Measurements from ENCODE around the gene ETV3. TPM values are rescaled to one million over a fixed set of nuclear protein-coding genes. Genes with fewer than 3 reads are reported as not detected.

Gene ETV3
- total and polyA plus RNA-seq, 2 of the 4 experiments (the other 2 are of a cell fraction) = 6.4 to 14.7 TPM

GRCh38 chr1:157162345-157162744 lies 24.1 kb upstream of the ETV3 start:
- H2BK120ac ChIP-seq (ENCODE audit: low read depth, low read length) = no peak overlapping the region
- ATAC-seq (ENCODE audit: low read depth) = peak; percentile 40
- H3K4me2 ChIP-seq (ENCODE audit: low read depth, low read length) = no peak overlapping the region
- no peak overlapping the region for H3K27ac ChIP-seq (ENCODE audit: insufficient read depth, low read length)
- H3K79me1 ChIP-seq (ENCODE audit: low read depth in 1 of 2, low read length in 2 of 2) = no peaks in the 10 kb centered on the region
- peaks cover 28% of the 10 kb centered on the region for H3K27me3 ChIP-seq (ENCODE audit: control insufficient read depth, insufficient read depth, low read length)
- in situ Hi-C loops (cut with MboI; ENCODE audit: low sequenced_read_pairs) (no loop called here), intact Hi-C loops (cut with micrococcal nuclease) (no loop called here), dilution Hi-C loops (cut with HindIII; ENCODE audit: low sequenced_read_pairs, unreplicated experiment) (no loop called here)
- H4K8ac ChIP-seq (ENCODE audit: low read depth in 2 of 2, low read length in 2 of 2) = no peak overlapping the region
- no peak for TF ChIP-seq BHLHE40 (IDR thresholded peaks at IDR 0.05; ENCODE audit: low read depth, low read length)
- TF ChIP-seq NFE2L2 (IDR thresholded peaks at IDR 0.05; ENCODE audit: low read depth, low read length) = no peak
- TF ChIP-seq SMC3 (IDR thresholded peaks at IDR 0.05; ENCODE audit: low read depth, low read length) = no peak
- TF ChIP-seq USF2 (IDR thresholded peaks at IDR 0.05; ENCODE audit: low read depth, low read length) = no peak
- TF ChIP-seq RCOR1 (IDR thresholded peaks at IDR 0.05; ENCODE audit: insufficient replicate concordance, low read length) = no peak
- TF ChIP-seq POLR2A (IDR thresholded peaks at IDR 0.05; ENCODE audit: low read depth, low read length) = no peak
- TF ChIP-seq FOS (IDR thresholded peaks at IDR 0.05; ENCODE audit: low read depth, low read length) = no peak
- no peak for TF ChIP-seq MAZ (IDR thresholded peaks at IDR 0.05; ENCODE audit: borderline replicate concordance, low read depth, low read length)
- H3K4me3 ChIP-seq (ENCODE audit: insufficient read depth, low read depth, low read length) = no peak overlapping the region
- peaks cover 5% of the 10 kb centered on the region for H3K4me1 ChIP-seq (ENCODE audit: control insufficient read depth, insufficient read depth, low read length)
- CTCF ChIA-PET = no interaction called here
- H3K4ac ChIP-seq (ENCODE audit: low read depth, low read length) = no peak overlapping the region
- no peak overlapping the region for H2BK15ac ChIP-seq (ENCODE audit: low read depth, low read length)
- H3K9me1 ChIP-seq (ENCODE audit: insufficient read depth, low read length) = no peaks in the 10 kb centered on the region
- H3K23ac ChIP-seq (ENCODE audit: low read depth, low read length) = no peak overlapping the region
- no peak overlapping the region; the same call in 1 of the 2 replicates for H3K18ac ChIP-seq (ENCODE audit: low read depth, low read length)
- no peak overlapping the region for H4K91ac ChIP-seq (ENCODE audit: insufficient read depth, low read depth, low read length)
- H3K14ac ChIP-seq (replicated peaks; ENCODE audit: low read depth, low read length) = no peak overlapping the region
- H2BK20ac ChIP-seq (ENCODE audit: low read depth, low read length) = no peak overlapping the region
- H4K5ac ChIP-seq (ENCODE audit: low read depth, low read length) = no peak overlapping the region
- DNase-seq = no peak
- no peak overlapping the region for H3K9ac ChIP-seq (ENCODE audit: low read depth, low read length)
- no peaks in the 10 kb centered on the region for H3K36me3 ChIP-seq (ENCODE audit: control insufficient read depth, insufficient read depth, low read length)
- no CpG with 5 or more reads among the region's 4 CpGs for WGBS, 2 experiments (ENCODE audit: extremely low coverage in 2 of 2, insufficient read length in 1 of 2)
- H3K9me3 ChIP-seq (ENCODE audit: control insufficient read depth, insufficient read depth, low read length) = no peaks in the 10 kb centered on the region
- no peak overlapping the region for H2AK5ac ChIP-seq (ENCODE audit: low read depth, low read length)
- H2BK5ac ChIP-seq (ENCODE audit: low read depth, low read length, poor library complexity, severe bottlenecking) = no peak overlapping the region
- BruUV-seq (replicated peaks) = no TSS peak
- POLR2A ChIA-PET (ENCODE audit: unreplicated experiment) = no interaction called here
- no peaks in the 10 kb centered on the region for H4K20me1 ChIP-seq (ENCODE audit: insufficient read depth, low read length)
- no peak overlapping the region for H2AFZ ChIP-seq (replicated peaks; ENCODE audit: low read length, poor library complexity)
- no peak overlapping the region for H2AK9ac ChIP-seq (replicated peaks; ENCODE audit: low read depth, low read length, poor library complexity)
- H3K56ac ChIP-seq (ENCODE audit: extremely low read depth, insufficient read depth, low read length) = no peak overlapping the region
